ENCODE measurements around the gene ITIH6. TPM values are rescaled to one million over a fixed set of nuclear protein-coding genes. Genes with fewer than 3 reads are reported as not detected.
"Not testable (repeated sequence)": the region's sequence is repeated elsewhere in the genome, so short reads cannot be mapped to it uniquely, and the experiment has no call there.

ITIH6 gene, protein sequence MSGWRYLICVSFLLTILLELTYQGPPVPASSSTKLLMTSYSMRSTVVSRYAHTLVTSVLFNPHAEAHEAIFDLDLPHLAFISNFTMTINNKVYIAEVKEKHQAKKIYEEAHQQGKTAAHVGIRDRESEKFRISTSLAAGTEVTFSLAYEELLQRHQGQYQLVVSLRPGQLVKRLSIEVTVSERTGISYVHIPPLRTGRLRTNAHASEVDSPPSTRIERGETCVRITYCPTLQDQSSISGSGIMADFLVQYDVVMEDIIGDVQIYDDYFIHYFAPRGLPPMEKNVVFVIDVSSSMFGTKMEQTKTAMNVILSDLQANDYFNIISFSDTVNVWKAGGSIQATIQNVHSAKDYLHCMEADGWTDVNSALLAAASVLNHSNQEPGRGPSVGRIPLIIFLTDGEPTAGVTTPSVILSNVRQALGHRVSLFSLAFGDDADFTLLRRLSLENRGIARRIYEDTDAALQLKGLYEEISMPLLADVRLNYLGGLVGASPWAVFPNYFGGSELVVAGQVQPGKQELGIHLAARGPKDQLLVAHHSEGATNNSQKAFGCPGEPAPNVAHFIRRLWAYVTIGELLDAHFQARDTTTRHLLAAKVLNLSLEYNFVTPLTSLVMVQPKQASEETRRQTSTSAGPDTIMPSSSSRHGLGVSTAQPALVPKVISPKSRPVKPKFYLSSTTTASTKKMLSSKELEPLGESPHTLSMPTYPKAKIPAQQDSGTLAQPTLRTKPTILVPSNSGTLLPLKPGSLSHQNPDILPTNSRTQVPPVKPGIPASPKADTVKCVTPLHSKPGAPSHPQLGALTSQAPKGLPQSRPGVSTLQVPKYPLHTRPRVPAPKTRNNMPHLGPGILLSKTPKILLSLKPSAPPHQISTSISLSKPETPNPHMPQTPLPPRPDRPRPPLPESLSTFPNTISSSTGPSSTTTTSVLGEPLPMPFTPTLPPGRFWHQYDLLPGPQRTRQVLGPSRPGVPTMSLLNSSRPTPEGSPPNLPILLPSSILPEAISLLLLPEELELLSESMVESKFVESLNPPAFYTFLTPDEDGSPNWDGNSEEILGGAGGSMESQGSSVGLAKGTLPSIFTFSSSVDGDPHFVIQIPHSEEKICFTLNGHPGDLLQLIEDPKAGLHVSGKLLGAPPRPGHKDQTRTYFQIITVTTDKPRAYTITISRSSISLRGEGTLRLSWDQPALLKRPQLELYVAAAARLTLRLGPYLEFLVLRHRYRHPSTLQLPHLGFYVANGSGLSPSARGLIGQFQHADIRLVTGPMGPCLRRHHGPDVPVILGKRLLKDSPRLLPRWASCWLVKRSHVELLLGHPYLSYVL
- not detected for polyA plus RNA-seq (2013, experiment 1 of 2; ENCODE audit: insufficient read length)
- polyA plus RNA-seq (2013, experiment 2 of 2; ENCODE audit: insufficient read length) = not detected

DNA sequence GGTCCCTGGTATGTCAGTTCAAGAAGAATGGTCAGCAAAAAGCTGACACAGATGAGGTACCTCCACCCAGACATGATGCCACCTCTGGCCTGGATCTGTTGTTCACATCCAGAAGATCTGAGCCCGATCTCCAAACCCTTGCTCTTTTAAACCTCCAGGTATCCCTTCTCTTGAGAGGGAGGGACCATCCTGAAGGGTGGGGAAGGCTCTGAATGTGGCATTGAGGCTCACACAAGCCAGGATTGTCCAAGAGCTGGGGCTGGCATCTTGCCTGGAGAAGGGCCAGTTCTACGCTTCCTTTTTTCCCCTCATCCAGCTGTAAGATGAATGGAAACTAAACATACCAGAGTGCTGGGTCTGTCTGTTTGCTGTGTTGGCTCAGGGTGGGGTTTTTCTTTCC is at the start of gene ITIH6:
Gene ITIH6, minus strand, starts transcription at position 119 of the 400 bp plus-strand sequence. Its CDS starts 45 bp downstream, at position 74.
- DNase-seq = no peak

DNA sequence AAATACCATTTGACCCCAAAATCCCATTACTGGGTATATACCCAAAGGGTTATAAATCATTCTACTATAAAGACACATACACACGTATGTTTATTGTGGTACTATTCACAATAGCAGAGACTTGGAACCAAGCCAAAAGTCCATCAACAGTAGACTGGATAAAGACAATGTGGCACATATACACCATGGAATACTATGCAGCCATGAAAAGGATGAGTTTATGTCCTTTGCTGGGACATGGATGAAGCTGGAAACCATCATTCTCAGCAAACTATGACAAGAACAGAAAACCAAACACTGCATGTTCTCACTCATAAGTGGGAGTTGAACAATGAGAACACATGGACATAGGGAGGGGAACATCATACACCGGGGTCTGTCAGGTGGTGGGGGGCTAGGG is 49.6 kb upstream of the ITIH6 start:
- DNase-seq = not testable (repeated sequence)

DNA sequence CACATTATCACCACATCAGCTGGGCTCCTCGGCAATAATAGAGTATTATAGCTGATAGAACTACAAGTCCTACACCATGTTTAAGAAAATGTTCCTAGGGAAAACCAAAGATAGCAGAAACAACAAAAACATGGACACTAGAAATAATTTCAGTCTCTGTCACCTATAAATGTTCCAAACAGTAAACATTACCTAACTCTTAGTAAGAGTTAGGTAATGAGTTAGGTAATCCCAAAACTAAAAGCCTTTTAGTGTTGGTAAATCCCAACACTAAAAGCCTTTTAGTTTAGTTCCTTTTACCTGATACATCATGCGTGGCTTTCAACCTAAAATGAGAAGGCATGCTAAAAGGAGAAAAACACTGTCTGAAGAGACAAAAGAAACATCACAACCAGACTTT is 45.0 kb upstream of the ITIH6 start:
- DNase-seq = no peak

DNA sequence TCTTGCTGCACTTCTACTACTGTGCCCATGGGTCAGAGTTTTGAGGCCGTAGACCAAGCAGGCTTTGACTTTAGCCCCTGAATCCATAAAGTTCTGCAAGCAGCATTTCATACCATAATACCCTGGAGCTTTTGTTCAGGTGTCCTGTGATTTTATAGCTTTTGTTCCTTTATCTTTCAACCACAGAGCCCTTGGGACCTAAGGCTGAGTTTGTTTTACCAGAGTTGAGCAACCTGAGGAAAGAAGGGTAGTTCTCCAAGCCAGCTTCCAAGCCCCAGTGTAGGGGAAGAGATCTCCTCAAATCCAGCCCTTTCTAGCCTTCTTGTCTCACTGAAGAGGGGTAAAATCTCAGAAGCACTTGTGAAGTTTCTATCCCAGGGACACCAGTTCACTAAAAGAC is 44.6 kb upstream of the ITIH6 start:
- DNase-seq = no peak

DNA sequence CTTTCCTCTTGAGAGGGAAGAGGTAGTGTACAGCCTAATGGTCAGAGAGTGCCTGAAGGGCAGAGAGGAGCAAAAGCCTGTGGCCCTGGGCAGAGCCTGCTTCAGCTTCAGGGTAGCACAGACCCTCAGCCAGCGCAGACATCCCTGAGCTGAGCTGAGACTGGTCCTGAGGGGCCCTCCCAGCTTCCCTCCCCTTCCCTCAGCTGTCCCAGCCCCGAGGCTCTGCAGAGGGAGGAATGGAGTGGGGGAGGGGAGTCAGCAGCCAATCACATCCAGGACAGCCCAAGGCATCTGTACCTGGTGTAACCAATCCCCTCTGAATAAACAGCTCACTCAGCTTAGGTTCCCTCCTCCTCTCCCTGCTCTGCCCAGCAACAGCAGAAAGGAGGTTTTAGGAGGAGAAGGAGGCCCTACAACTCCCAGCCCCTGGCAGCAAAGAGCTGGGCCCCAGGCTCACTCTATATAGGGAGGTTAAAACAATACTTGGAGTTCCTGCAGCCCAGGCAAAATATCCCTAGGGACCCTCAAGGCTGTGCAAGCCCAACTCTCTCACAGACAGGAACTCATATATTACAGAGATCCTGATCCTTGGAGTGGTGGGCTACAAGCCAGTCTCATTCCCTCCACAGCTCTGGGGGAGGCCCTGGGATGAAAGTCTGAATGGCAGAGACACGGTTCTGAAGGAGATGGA is 43.3 kb upstream of the ITIH6 start:
- DNase-seq = peak; percentile 9

DNA sequence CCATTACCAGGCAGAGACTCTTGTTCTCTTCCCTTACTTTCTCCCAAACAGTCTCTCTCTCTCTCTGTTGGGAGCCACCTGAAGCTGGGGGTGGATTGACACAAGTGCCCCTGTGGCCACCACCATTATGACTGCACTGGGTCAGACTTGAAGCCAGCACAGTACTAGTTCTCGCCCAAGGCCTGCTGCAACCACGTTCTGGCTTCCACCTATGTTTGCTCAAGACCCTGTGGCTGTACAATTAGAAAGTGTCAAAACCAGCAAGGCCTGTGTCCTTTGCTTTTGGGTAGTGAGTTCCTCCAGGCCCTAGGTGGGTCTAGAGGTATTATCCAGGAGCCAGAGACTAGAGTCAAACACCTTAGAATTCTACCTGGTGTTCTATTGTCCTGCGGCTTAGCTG is 40.5 kb upstream of the ITIH6 start:
- DNase-seq = no peak

DNA sequence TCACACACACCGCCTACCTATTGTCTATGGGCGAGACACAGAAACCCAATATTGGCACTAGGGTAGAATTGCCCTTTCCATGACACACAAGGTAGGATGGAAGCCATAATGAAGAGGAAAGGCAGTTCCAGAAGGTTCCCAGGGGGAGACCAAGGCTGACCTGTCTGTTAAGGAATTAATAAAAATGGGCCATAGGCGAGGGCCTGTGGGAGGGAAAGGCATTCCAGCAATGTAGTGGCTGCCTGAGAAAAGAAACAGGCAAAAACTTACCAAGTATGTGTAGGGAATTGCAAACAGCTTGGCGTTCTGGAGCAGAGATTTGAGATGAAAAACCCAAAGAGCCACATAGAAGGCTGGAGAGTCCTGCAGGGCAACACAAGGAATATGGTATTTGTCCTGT is 28.5 kb upstream of the ITIH6 start:
- DNase-seq = peak; percentile 11

DNA sequence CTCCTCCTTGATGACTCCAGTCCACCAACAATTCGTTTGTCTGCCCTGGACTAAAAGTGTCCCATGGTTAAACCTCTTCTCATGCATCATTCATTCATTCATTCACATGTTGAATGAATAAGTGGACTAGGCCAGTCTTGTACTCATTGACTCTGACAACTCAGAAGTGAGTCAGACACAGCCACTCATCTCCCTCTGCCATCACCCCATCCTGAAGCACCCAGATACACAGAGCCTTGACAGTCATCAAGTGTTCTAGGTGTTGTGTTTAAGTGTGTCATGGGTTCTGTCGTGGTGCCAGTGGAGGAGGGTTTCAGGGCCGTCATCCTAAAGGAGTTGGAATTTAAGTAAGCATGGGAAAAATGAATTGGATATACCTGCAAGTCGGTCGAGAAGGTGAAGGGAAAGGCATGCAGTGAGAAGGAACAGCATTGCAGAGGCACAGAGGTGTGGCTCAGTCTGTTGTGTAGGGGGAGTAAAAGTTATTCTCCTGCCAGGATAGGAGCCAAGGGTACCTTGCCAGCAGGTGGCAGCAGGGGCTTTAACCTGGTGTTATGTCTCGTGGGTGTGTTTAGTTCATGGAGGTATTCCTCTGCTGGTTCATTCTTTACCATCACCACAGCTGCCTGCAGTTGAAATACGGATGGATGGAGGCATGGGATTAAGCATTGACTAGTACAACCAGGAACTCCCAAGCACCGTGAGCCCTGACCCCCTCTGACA is 27.8 kb upstream of the ITIH6 start:
- no peak for DNase-seq

DNA sequence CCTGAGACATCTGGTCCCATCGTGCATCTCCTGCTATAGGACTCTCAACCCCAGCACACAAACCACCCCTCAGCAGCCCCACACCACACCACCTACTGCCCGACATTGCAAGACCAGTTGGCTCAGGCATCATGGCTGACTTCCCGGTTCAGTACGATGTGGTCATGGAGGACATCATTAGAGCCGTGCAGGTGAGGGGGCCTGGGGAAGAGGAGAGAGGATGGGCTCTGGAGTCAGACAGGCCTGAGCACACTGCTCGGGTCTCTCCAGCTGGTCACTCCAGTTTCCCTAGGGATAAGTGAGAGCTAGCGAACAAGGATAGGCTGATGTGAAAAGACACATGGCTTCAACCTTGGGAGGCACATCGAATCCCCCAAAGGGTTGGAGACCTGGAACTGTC is 26.7 kb upstream of the ITIH6 start:
- no peak for DNase-seq

DNA sequence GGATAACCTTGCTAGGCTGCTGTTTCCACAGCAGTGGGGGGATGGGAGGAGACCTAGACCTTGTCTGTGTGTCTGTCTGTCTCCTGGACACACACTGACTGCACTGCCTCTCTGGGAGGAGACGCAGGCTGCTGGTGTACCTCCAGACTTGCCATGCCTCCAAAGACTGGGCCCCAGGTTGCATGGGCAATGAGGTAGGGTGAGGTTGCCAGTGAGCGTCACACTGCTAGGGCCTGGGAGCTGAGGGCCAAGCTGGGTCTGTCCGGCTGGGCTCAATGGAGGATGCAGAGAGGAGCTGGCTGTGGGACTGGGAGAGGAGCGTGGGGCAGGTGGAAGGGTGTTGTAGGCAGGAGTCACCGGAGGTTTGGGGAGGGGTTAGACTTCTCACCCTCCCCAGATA is 26.1 kb upstream of the ITIH6 start:
- DNase-seq = no peak

DNA sequence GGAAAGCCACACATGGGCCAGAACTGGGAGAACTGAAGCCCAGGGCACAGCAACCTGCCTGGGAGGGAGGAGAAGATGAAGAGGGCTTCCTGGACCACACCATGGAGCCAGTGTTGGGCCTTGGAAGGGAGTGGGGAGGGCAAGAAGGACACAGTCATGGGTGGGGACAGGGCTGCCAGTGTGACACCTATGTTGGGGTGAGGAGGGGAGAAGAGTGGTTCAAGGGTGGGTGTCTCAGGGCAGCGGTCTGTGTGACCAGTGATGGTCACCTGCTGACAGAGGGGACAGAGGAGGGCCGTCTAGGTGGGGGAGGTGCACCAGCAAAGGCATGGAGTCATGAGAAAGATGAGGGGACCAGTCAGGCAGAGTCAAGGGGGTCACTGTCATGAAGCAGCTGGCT is 23.3 kb upstream of the ITIH6 start:
- no peak for DNase-seq

DNA sequence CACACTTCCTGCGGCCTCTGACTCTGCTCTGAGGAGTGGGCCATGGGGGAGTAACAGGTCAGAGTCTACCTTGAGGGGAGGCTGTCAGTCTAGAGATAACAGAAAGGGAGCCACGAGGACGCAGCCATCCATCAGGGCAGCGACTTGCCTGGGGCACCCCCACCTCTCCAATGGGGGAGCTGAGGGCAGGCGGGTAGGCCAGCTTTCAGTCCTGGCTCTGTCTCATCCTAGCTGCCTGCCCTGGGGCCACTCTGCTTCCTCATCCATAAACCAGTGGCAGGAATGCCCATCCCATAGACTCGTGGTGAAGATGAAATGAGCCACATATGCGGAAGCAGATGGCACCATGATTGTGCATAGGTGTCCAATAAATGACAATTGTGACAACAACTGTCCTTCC is 22.7 kb upstream of the ITIH6 start:
- no peak for DNase-seq

DNA sequence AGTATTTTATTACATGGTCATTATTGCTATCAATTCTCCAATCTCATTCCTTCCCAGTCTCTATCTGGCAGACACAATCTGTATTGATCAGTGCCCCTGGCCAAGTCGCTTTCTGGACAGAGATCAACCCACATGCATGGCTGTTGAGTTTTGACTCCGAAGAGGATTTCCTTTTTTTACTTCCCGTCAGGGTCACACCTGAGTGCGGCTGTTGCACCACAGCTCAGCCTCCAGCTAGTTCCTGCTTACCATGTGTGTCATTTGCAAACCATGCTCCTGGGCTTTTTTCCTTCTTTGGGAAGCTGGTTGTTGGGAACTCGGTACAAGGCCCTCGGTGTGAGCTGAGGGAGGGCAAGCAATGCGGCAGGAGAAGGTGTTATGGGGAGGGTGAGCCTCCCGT is 21.1 kb upstream of the ITIH6 start:
- DNase-seq = no peak

DNA sequence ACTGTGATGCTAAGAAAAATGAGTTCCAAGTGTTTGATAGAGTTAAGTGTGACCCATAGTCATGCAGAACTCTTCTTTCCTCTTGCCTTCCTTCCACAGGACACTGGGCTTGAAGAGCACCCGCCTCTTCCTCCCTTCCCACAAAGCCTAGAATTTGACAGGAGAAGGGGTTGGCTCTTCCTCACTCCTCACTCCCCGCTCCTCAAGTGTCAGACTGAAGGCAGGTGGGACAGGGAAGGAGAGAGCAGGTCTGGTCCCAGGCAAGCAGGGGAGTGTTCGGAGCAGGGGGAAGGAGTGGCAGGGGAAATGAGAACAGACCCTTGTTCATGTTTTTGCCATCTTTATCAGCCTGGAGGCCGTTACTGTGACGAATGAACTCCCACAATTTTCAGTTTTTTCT is 20.2 kb upstream of the ITIH6 start:
- DNase-seq = no peak

DNA sequence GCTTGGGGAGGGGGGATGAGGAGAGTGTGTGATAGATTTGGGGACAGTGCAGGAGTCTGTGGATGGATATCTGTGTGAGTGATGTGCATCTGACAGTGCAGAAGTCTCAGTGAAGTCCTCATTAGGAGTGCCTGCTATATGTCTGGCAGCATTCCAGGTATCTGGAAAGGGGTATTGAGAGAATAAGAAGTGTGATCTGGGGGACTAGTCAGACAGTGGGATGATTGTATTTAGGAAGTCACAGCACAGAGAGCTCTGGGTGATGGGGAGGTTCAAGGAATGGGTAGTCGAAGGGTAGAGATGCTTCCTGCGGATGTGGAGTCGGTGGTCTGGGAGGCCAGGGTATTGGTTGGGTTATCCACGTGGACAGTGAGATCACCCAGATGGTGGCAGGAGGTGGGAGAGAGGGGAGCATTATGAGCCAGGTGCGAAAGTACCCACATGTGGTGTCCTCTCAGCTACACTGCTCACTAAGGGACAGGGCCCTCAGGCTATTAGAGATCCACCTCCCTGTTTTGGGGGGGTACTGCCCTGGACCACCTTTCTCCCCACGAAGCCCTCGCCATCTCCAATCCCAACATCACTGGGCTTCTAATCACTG is 19.3 kb upstream of the ITIH6 start:
- peak; percentile 11 for DNase-seq

DNA sequence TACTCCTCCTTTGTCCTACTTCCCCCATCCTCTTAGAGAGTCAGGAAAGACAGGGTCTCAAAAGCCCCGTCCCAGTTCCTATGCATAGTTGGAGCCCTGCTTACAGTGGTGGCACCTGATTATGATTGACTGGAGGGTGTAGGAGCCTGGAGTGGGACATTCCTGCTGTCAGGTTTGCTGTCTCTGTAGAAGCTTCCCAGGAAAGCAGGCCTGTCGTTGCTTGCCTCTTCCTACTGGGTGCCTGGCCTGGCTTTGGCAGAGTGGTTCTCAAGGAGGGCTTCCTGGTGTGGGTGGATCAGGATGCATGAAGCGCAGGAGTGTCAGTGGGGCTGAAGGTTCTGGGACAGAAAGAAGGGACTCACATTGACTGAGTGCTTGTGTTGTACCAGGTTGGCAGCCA is 14.3 kb upstream of the ITIH6 start:
- DNase-seq = no peak

DNA sequence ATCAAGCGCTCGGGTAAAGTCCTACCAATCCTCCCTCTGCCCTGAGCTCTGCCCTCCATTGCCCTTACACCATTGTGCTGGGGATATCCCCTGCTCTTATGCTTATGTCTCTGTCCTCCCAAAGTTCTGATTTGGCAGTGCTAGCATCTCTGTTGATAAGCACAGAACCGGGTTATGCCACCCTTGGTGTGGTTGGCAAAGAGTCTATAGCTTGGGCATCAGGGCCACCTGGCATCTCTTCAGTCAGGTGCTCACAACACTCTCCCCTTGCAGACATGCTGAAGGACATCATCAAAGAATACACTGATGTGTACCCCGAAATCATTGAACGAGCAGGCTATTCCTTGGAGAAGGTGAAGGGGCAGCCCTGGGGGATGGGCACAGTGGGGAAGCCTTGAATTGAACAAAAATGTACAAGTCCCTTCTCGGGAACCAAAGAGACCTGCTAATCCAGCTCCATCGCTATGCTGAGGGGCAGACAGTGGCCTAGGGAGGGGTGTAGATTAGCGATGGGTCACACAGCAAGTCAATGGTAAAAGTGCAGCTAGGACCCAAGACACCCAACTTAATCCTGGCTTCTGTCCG is 13.3 kb upstream of the ITIH6 start:
- no peak for DNase-seq

DNA sequence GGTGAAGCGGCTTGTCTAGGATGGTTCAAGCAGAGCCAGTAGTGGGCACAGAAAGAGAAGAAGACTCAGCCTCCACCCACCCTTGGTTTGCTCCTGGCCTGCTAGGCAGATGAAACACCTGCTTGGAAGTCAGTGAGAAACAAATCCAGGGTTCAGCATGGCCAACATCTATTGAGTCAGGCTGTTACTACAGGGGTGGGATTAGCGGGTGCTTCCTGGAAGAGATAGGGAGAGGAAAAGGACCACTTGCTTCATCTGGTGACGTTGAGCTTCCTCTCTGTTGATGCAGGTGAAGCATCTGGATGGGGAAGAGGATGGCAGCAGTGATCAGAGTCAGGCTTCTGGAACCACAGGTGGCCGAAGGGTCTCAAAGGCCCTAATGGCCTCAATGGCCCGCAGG is 12.5 kb upstream of the ITIH6 start:
- DNase-seq = no peak

DNA sequence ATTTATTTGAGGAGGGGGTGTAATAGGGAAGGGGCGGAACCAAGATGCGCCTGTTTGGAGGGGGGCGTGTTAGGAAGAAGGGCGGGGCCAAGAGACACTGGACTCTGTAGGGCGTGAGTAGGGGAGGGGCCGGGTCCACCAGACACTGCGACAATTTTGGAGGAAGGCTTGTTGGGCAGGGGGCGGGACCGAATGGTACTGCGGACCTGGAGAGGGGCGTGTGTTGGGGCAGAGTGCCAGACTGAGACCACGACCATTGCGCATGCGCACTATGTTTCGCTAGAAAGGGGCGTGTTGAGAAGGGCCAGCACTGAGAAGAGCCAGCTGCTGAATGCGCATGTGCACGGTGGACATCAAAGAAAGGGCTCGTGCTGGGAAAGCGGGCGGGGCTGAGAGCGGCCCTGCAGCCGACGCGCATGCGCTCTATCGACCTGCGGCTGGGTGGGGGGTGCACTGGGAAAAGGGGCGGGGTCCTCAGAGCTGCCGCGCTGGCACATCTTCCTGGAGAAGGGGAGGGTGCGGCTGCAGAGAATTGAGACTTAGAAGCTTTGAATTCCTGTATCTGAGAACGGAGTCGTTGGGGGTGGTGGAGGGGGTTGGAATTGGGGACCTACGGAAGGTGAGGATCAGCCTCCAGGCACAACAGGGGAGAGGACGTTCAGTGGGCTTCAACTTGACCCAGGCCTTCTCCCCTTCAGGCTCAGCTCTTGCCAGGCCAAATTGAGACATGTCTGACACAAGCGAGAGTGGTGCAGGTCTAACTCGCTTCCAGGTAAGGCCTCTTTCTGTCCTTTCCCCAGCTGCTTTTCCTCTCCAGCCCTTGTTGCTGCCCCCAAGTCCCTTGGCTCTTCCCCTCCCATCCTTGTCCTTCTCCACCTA is 10.8 kb upstream of the ITIH6 start:
- peak; percentile 97 for DNase-seq
